Astrocyte of the hippocampus (primary cell): ENCODE data around the gene HERPUD1.
A peak's percentile ranks its signal among the peaks of the same experiment; 100 is the strongest.

Experiments used
- DNase-seq: peaks from one replicate; pipeline ENCODE4 v3.0.0; 2011; ENCODE audit warnings: low read depth, low spot score

Gene HERPUD1

DNA sequence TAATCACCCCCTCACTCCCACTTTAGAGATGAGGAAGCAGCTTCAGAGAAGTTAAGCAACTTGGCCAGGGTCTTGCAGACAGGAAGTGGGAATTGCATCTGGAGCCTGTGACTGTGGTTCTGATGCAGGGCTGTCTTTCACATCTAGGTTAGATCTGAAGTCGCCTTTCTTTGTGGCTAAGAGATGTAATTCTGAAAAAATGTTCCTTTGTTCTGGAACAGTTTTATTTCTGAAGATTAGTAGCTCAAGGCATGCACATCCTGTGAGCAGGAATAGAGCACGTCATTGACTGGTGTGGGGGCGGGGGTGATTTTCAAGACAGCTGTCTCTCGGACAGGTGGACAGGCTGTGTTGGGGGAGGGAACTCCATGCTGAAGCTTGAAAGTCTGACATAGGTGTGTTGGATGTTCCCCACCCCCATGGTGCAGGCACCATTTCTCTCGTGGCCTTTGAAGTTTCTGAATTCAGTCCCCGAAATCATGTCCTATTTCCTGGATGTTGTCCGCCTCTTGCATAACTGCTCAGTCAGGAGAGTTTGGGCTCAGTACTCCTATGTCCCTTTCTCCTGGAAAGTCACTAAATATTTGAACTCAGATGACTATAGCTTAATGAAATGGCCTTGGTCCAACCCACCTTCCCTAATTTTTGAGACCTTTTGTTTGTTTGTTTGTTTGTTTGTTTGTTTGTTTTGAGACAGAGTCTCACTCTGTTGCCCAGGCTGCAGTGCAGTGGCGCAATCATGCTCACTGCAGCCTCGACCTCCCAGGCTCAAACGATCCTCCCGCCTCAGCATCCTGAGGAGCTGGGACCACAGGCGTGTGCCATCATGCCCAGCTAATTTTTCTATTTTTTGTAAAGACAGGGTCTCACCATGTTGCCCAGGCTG is 21.0 kb upstream of the HERPUD1 start:
- peak; percentile 71 for DNase-seq

- DNase-seq: peak; percentile 77
Observed at GRCh38 chr16:56911771-56912571, 20.0 kb upstream of the HERPUD1 start.

GRCh38 chr16:56912746-56913708 is 18.9 kb upstream of the HERPUD1 start:
- DNase-seq: no peak

DNA sequence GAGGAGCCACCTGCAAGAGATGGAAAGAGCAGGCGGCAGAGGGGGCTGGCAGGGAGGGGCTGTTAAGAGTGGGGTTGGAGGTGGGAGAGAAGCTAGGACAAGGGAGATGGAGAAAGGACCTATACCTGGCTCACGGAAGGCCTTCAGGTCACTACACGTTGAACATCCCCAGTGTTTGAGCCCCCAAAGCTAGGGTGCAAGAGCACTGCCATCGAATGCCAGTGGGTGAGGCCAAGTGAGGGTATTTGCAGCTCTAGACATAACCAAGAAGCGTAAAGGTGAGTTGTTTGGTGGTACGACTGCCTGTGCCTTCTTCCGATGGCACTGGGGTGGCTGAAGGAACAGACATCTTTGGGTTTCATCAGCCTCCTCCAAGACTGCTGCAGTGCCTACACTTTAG is 17.0 kb upstream of the HERPUD1 start:
- no peak for DNase-seq

- DNase-seq: peak; percentile 16
Observed at GRCh38 chr16:56915336-56916119, 16.4 kb upstream of the HERPUD1 start.

DNA sequence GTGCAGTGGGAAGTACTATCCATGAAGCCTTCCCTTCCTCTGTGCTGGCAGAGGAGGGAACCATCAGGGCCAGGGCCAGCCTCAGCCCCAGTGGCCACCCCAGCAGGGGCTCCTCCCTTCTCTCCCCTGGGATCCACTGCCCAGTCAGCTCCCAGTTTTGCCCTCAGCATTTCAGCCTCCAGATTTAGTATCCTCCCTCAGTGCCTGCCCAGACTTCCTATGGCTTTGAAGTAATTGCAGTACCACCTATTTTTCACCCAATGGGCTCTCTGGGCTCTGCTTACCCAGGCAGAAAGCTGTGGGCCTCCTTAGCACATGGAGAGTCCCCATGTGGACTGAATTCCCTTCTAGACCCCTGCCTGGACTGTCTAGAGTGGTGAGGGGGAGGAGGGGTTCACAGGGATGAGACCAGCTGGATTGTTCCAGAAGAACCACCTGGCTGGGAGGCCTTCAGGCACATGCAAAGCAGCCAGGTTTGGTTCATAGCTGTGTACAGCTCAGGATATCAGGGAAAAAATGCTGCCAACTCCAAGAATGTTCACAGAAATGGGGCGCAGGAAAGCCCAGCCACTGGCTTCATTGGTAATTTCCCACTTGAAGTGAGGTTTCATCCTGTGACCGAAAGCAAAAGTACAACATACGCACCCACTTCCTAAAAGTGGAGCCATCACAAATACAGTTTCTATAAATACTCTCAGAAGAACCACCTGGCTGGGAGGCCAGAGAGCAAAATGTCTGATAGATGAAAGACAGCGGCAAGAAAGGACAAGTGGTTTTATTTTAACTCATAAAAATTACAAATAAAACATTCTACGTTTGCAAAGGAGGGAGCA is 15.2 kb upstream of the HERPUD1 start:
- DNase-seq: no peak

DNA sequence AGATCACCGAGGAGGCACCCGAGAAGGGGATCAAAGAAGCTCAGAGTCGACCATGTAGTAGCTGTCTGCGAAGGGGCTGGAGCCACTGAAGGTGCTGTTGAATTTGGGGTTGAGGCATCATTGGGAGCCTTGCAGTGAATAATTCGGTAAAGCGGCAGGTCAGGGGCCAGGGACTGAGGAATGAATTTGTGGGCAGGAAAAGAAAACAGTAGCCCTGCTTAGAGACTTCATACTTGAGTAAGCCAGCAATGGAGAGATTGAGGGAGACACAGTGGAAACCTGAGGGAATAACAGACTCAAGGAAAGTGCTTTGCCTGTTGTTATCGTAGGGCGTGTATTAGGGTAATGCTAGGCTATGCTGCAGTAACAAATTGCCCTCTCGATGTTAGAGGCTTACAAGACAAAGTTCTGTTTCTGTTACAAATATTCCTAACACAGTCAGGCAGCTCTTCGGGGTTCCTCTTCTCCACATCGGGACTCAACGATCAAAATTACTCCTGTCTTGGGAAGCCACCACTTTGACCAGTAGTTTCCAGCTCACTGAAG is 13.4 kb upstream of the HERPUD1 start:
- DNase-seq: no peak

DNA sequence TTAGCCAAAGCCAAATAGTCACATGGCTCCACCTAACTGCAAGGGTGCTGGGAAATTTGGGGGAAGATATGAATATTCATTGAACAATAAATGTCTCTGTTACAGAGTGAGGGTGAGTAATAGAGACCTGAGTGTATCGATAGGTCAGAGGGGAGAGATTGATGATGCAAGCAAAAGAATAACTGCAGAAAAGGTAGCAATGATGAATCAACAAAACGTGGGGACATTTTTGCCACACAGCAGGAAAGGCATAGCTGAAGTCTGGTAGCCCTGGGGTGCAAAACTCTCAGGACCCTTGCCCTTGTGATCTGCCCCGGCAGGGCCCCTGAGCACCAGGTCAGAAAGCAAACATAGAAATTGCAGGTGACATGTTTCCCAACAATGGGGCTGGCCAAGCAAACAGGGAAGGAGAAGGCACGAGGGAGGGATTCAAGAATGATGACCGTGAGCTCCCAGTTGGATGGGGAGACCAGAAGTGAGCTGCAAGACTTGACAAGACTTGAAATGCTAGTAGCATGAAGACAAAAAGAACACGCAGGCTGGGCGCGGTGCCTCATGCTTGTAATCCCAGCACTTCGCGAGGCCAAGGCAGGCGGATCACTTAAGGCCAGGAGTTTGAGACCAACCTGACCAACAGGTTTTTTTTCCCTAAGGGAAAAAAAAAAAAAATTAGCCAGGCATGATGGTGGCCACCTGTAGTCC is 12.7 kb upstream of the HERPUD1 start:
- no peak for DNase-seq

GRCh38 chr16:56921571-56921970 is 10.4 kb upstream of the HERPUD1 start:
- DNase-seq: no peak

- DNase-seq: no peak
Observed at GRCh38 chr16:56923481-56924091, 8.4 kb upstream of the HERPUD1 start.

DNA sequence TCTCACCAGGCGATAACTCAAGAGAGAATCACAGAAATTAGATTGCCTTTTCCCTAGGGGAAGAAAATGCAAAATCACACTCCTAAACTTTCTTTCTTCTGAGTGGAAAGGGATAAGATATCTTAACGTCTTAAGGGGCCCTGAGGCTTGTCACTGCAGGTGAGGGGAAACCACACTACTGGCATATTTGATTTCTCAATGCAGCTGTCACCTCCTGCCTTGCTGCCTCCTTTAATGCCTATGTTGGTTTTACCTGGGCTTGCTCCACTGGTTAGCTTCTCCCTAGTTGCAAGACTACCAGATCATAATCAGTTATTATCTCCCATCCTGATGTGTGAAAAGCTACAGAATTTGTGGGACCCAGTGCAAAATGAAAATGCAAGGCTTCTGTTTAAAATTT is 4.5 kb upstream of the HERPUD1 start:
- no peak for DNase-seq

GRCh38 chr16:56929639-56930038 is 2.3 kb upstream of the HERPUD1 start:
- no peak for DNase-seq

DNA sequence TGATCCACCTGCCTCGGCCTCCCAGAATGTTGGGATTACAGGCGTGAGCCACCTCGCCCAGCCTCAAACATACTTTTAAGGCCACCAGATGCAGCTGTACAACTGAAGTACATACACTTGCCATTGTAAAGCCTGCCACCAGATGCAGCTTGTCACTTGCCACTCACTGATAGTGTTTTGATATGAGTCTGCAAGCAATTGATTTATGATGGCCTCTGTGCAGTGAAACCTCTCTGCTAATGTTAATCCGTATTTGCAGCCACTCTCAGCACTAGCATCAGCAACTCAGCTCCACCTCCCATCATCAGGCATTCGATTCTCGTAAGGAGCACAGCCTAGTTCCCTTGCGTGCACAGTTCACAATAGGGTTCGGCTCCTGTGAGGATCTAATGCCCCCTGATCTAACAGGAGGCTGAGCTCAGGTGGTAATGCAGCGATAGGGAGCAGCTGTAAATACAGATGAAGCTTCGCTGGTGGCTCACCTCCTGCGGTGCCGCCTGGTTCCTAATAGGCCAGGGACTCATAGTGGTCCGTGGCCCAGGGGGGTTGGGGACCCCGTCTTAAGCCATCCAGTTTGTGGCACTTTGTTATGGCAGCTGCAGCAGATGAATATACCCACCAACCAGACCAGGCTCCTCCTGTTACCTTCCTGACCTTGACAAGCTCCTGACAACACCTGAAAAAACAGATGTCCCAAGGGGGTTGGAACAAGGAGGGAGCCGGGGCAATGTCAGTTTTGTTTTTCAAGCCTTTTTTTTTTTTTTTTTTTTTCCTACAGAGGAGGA is 1.3 kb upstream of the HERPUD1 start:
- no peak for DNase-seq

GRCh38 chr16:56931271-56931891 is 561 bp upstream of the HERPUD1 start:
- no peak for DNase-seq

- peak; percentile 64 for DNase-seq
Observed at GRCh38 chr16:56932721-56933619, 1.0 kb downstream of the HERPUD1 start.
